ENCODE data around the gene EDRF1.

DNA sequence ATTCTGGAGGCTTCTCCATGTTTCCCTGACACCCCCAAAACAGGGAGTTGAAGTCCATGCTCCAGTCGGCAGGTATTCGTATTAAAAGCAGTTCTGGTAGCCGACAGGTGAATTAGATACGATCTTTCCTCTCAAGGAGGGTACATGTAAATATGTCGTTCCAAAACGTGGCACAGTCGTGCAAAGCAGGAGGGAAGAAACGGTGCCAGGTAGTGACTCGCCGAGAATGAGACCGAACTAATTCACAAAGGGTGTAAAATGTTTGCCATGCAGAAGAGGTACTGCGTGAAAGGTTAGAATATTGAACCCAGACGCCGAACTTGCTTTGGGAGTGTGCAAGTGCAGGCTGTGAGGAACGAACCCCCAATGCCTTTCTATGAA, 483 bp downstream of the EDRF1 start:
- TF ChIP-seq, protein P1, sequence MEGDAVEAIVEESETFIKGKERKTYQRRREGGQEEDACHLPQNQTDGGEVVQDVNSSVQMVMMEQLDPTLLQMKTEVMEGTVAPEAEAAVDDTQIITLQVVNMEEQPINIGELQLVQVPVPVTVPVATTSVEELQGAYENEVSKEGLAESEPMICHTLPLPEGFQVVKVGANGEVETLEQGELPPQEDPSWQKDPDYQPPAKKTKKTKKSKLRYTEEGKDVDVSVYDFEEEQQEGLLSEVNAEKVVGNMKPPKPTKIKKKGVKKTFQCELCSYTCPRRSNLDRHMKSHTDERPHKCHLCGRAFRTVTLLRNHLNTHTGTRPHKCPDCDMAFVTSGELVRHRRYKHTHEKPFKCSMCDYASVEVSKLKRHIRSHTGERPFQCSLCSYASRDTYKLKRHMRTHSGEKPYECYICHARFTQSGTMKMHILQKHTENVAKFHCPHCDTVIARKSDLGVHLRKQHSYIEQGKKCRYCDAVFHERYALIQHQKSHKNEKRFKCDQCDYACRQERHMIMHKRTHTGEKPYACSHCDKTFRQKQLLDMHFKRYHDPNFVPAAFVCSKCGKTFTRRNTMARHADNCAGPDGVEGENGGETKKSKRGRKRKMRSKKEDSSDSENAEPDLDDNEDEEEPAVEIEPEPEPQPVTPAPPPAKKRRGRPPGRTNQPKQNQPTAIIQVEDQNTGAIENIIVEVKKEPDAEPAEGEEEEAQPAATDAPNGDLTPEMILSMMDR (IDR thresholded peaks at IDR 0.05; ENCODE audit: low read depth, low read length, poor library complexity, severe bottlenecking) = no peak
- no peak for TF ChIP-seq EZH2phosphoT487 (IDR thresholded peaks at IDR 0.05; ENCODE audit: borderline replicate concordance, low read length)

Measured in DOHH2 (cell line).